Inferior parietal cortex (tissue), 1 donor: ENCODE results near the gene CATSPERE.
"Not testable (repeated sequence)": the region's sequence is repeated elsewhere in the genome, so short reads cannot be mapped to it uniquely, and the experiment has no call there.

Experiments
- DNase-seq: peaks from one replicate; pipeline ENCODE4 v3.0.0-alpha.2; 2016; ENCODE audit errors: extremely low spot score

CATSPERE gene

GRCh38 chr1:244447552-244447951, 13.5 kb upstream of the CATSPERE start:
- no peak for DNase-seq

GRCh38 chr1:244448279-244449036, 12.6 kb upstream of the CATSPERE start:
- no peak for DNase-seq

- no peak for DNase-seq
Measured at GRCh38 chr1:244449936-244450508, 11.1 kb upstream of the CATSPERE start.

GRCh38 chr1:244450597-244451538, 10.2 kb upstream of the CATSPERE start:
- DNase-seq, result peak; percentile 59

GRCh38 chr1:244451539-244451950, 9.5 kb upstream of the CATSPERE start, which contains the start of gene ADSS2:
ADSS2 (minus strand) TSS chr1:244451909; CDS start chr1:244451817, 92 bp downstream.
- DNase-seq, result no peak

- peak; percentile 99 for DNase-seq
Measured at GRCh38 chr1:244451951-244452795, 8.9 kb upstream of the CATSPERE start.

GRCh38 chr1:244454412-244454811, 6.7 kb upstream of the CATSPERE start:
- no peak for DNase-seq

- no peak for DNase-seq
Measured at GRCh38 chr1:244456586-244456985, 4.5 kb upstream of the CATSPERE start.

- no peak for DNase-seq
Measured at GRCh38 chr1:244458781-244459180, 2.3 kb upstream of the CATSPERE start.

GRCh38 chr1:244460197-244460596, 876 bp upstream of the CATSPERE start:
- DNase-seq, result no peak

- DNase-seq, result no peak
Measured at GRCh38 chr1:244466724-244467123, 5.7 kb downstream of the CATSPERE start.

- DNase-seq, result no peak
Measured at GRCh38 chr1:244473059-244473605, 12.1 kb downstream of the CATSPERE start.

- DNase-seq, result not testable (repeated sequence)
Measured at GRCh38 chr1:244484971-244485370, 23.9 kb downstream of the CATSPERE start.

- no peak for DNase-seq
Measured at GRCh38 chr1:244494653-244495052, 33.6 kb downstream of the CATSPERE start.

- no peak for DNase-seq
Measured at GRCh38 chr1:244496186-244496585, 35.1 kb downstream of the CATSPERE start.

GRCh38 chr1:244497805-244498204, 36.7 kb downstream of the CATSPERE start:
- DNase-seq, result no peak

GRCh38 chr1:244499484-244499883, 38.4 kb downstream of the CATSPERE start:
- DNase-seq, result not testable (repeated sequence)

- not testable (repeated sequence) for DNase-seq
Measured at GRCh38 chr1:244500515-244500914, 39.4 kb downstream of the CATSPERE start.

- DNase-seq, result no peak
Measured at GRCh38 chr1:244502630-244503029, 41.6 kb downstream of the CATSPERE start.

GRCh38 chr1:244513493-244513892, 52.4 kb downstream of the CATSPERE start:
- DNase-seq, result no peak

GRCh38 chr1:244515680-244516079, 54.6 kb downstream of the CATSPERE start:
- no peak for DNase-seq
